Endothelial cell of umbilical vein (primary cell): ENCODE results near the gene MPND. TPM values are rescaled to one million over a fixed set of nuclear protein-coding genes. Genes with fewer than 3 reads are reported as not detected.

Experiments used
- BruUV-seq: library from RNA; stranded (reverse); fragments of 400-500 nt; replicated peaks from 2 replicates; lab custom pipeline; 2021; lab: Mats Ljungman, UMichigan
- CTCF ChIA-PET: fragments of 300-600, 350-600 bp; sonication (Branson Sonifier 250); formaldehyde crosslinking; loops from one replicate; lab custom pipeline; 2021; ENCODE audit warnings: antibody characterized with exemption, inconsistent platforms; lab: Charles Lee
- POLR2A ChIA-PET: fragments of 300-600, 350-600 bp; sonication (Branson Sonifier 250); formaldehyde crosslinking; loops from one replicate; lab custom pipeline; 2021; ENCODE audit warnings: antibody characterized with exemption, inconsistent platforms; lab: Charles Lee
- DNase-seq: peaks from one replicate; pipeline ENCODE4 v3.0.0-alpha.2; 2011; ENCODE audit warnings: low read depth, low spot score
- FAIRE-seq: peaks from 2 replicates; lab custom pipeline; 2011; peaks lifted over from hg19 to GRCh38; lab: Jason Lieb, UNC
- H2AFZ ChIP-seq: 2 replicates; pipeline ENCODE4 v1.6.0; 2012; ENCODE audit warnings: low read depth, low read length, control low read depth, inconsistent platforms
- H3K27ac ChIP-seq: 2 replicates; pipeline ENCODE4 v1.5.1; 2011; ENCODE audit warnings: low read depth, mild to moderate bottlenecking, control low read depth, low read length, moderate library complexity; ENCODE audit not compliant: insufficient read depth
- H3K27me3 ChIP-seq, 2 experiments: 2 replicates each; pipeline versions ENCODE4 v1.6.0 to v1.6.1; 2011; ENCODE audit warnings: low read length in 2 of 2, mixed read lengths in 1 of 2; ENCODE audit not compliant: control insufficient read depth in 2 of 2, insufficient read depth in 2 of 2
- H3K36me3 ChIP-seq, 2 experiments: 2 replicates in 1 of 2; 3 replicates in 1 of 2; pipeline ENCODE4 v1.5.1; 2011; ENCODE audit warnings: low read length in 2 of 2, mild to moderate bottlenecking in 1 of 2, moderate library complexity in 1 of 2; ENCODE audit not compliant: control insufficient read depth in 2 of 2, insufficient read depth in 2 of 2; ENCODE audit errors: extremely low read depth in 1 of 2
- H3K4me1 ChIP-seq: 3 replicates; pipeline ENCODE4 v1.5.1; 2011; ENCODE audit warnings: mild to moderate bottlenecking, low read length; ENCODE audit not compliant: control insufficient read depth, insufficient read depth; ENCODE audit errors: extremely low read depth
- H3K4me2 ChIP-seq: 2 replicates; pipeline ENCODE4 v1.6.1; 2011; ENCODE audit warnings: low read length, control low read depth, mixed read lengths; ENCODE audit not compliant: insufficient read depth
- H3K4me3 ChIP-seq, 3 experiments: fragments of 200-600 bp in 1 of 3; sonication (generic), shearing (Covaris generic) in 1 of 3; replicated peaks in 1 of 3; 2 replicates each; pipeline ENCODE4 v1.5.1; 2011 to 2016; ENCODE audit warnings: control low read depth in 3 of 3, low read length in 3 of 3, mild to moderate bottlenecking in 2 of 3, inconsistent platforms in 1 of 3, low read depth in 1 of 3, moderate library complexity in 1 of 3; ENCODE audit not compliant: insufficient read depth in 1 of 3
- H3K79me2 ChIP-seq: 2 replicates; pipeline ENCODE4 v1.6.0; 2012; ENCODE audit warnings: low read length, inconsistent platforms; ENCODE audit not compliant: control insufficient read depth, insufficient read depth
- H3K9ac ChIP-seq: replicated peaks from 2 replicates; pipeline ENCODE3; 2011; ENCODE audit warnings: low read length, control low read depth; ENCODE audit not compliant: insufficient read depth; ENCODE audit errors: extremely low read depth
- H3K9me1 ChIP-seq: replicated peaks from 3 replicates; pipeline ENCODE4 v1.6.0; 2011; ENCODE audit warnings: mild to moderate bottlenecking, low read length; ENCODE audit not compliant: control insufficient read depth, insufficient read depth; ENCODE audit errors: extremely low read depth
- H3K9me3 ChIP-seq: replicated peaks from 2 replicates; pipeline ENCODE4 v1.5.1; 2012; ENCODE audit warnings: low read length, inconsistent platforms; ENCODE audit not compliant: control insufficient read depth, insufficient read depth
- H4K20me1 ChIP-seq: replicated peaks from 2 replicates; pipeline ENCODE3; 2011; ENCODE audit warnings: mild to moderate bottlenecking, low read length; ENCODE audit not compliant: control insufficient read depth, insufficient read depth; ENCODE audit errors: extremely low read depth
- CTCF ChIP-seq, 2 donors: IDR thresholded peaks; 1 replicate in 1 of 2; 2 replicates in 1 of 2; pipeline ENCODE4 v1.5.1; 2011; ENCODE audit warnings: low read length in 2 of 2, mild to moderate bottlenecking in 2 of 2, moderate library complexity in 2 of 2, control low read depth in 1 of 2, inconsistent platforms in 1 of 2, low read depth in 1 of 2; ENCODE audit not compliant: insufficient read depth in 1 of 2; ENCODE audit errors: extremely low read depth in 1 of 2
- EZH2 ChIP-seq: IDR thresholded peaks from 2 replicates; pipeline ENCODE4 v1.6.1; 2012; ENCODE audit warnings: borderline replicate concordance, low read depth, mild to moderate bottlenecking, moderate library complexity, low read length, inconsistent platforms; ENCODE audit not compliant: severe bottlenecking
- FOS ChIP-seq: IDR thresholded peaks from 2 replicates; pipeline ENCODE4 v1.6.1; 2011; ENCODE audit warnings: mild to moderate bottlenecking, low read length, moderate library complexity, borderline replicate concordance; ENCODE audit not compliant: insufficient read depth
- GATA2 ChIP-seq: IDR thresholded peaks from 2 replicates; pipeline ENCODE4 v1.7.0; 2011; ENCODE audit warnings: low read depth, mild to moderate bottlenecking, moderate library complexity, mixed read lengths, low read length; ENCODE audit not compliant: insufficient read length, insufficient read depth
- dilution Hi-C: fragments of 300-500 bp; cut with MboI; formaldehyde crosslinking; loops from one replicate; pipeline ENCODE4 v1.15.0; 2019; ENCODE audit warnings: low sequenced_read_pairs; ENCODE audit not compliant: extremely low pct_ligation_motif_present
- intact Hi-C: fragments of 100-400 bp; cut with micrococcal nuclease; formaldehyde crosslinking; loops from one replicate; pipeline ENCODE4 v1.10.0; 2022
- polyA plus RNA-seq, 4 experiments: library from polyadenylated mRNA; depleted of rRNA in 3 of 4; stranded (reverse) in 3 of 4; unstranded in 1 of 4; fragments of >200 nt; gene quantifications; 2 replicates each; pipeline versions ENCODE4 v1.2.1 to v1.2.3, GENCODE V29; 2011 to 2012; ENCODE audit warnings: missing spikeins in 1 of 4
- total RNA-seq: library from RNA; stranded (reverse); gene quantifications from 2 replicates; pipeline ENCODE4 v1.2.3, GENCODE V29; 2021

Gene MPND
- total and polyA plus RNA-seq, 2 donors (not counting 3 experiments of a cell fraction or from before 2014, with no cell fraction given): 14.8 to 21.1 TPM

- intact Hi-C loops: no loop called here
- DNase-seq: no peak
- TF ChIP-seq EZH2: no peak
- TF ChIP-seq FOS: no peak
- TF ChIP-seq CTCF (IDR thresholded peaks at IDR 0.05; ENCODE audit: extremely low read depth in 1 of 2, insufficient read depth in 1 of 2, low read depth in 1 of 2, low read length in 2 of 2): no peak
- TF ChIP-seq GATA2: no peak
- H3K36me3 ChIP-seq: peaks cover 0 to 10% of the 10 kb centered on the region in 2 experiments
- H3K9me3 ChIP-seq: no peaks in the 10 kb centered on the region
- H4K20me1 ChIP-seq: no peaks in the 10 kb centered on the region
- BruUV-seq: no TSS peak
- peaks cover 90% of the 10 kb centered on the region for H3K79me2 ChIP-seq
- H3K9ac ChIP-seq: no peak overlapping the region
- H3K4me3 ChIP-seq: no peak overlapping the region
- H3K27ac ChIP-seq: no peak overlapping the region
- no peaks in the 10 kb centered on the region for H3K27me3 ChIP-seq
- POLR2A ChIA-PET: no interaction called here
- H2AFZ ChIP-seq: no peak overlapping the region
- dilution Hi-C loops: no loop called here
- CTCF ChIA-PET: interaction anchor here (0.7 to 8.7 kb wide), 4 partner anchors 9 to 183 kb away, joined by 3 to 105 read pairs (median 12); partner anchors contain the start of gene SH3GL1
- FAIRE-seq: no peak
- no peaks in the 10 kb centered on the region for H3K9me1 ChIP-seq
- peaks cover 52% of the 10 kb centered on the region for H3K4me1 ChIP-seq
- H3K4me2 ChIP-seq: no peak overlapping the region
These were observed 35.5 kb downstream of the MPND start for GRCh38 chr19:4378886-4379285.
